Choroid plexus epithelial cell (primary cell): ENCODE results near the gene OXER1.

Source experiments
- DNase-seq: peaks from one replicate; pipeline ENCODE4 v3.0.0-alpha.2; 2010; ENCODE audit warnings: low read depth
- H3K4me3 ChIP-seq: 2 replicates; pipeline ENCODE4 v1.5.1; 2011; ENCODE audit warnings: low read depth, mild to moderate bottlenecking, control low read depth, low read length, moderate library complexity
- CTCF ChIP-seq: conservative IDR thresholded peaks from 2 replicates; pipeline ENCODE4 v1.5.1; 2011; ENCODE audit warnings: low read depth, mild to moderate bottlenecking, control low read depth, inconsistent platforms, low read length, moderate library complexity

The OXER1 gene

GRCh38 chr2:42788882-42789281, 24.9 kb upstream of the OXER1 start:
- no peak for TF ChIP-seq CTCF
- no peak overlapping the region for H3K4me3 ChIP-seq
- no peak for DNase-seq

- no peak for TF ChIP-seq CTCF
- no peak for DNase-seq
- no peak overlapping the region for H3K4me3 ChIP-seq
These were observed 24.5 kb upstream of the OXER1 start for GRCh38 chr2:42788478-42788793.

GRCh38 chr2:42787788-42788477, 24.0 kb upstream of the OXER1 start:
- no peak for TF ChIP-seq CTCF
- H3K4me3 ChIP-seq = no peak overlapping the region
- DNase-seq = no peak

- no peak for TF ChIP-seq CTCF
- no peak overlapping the region for H3K4me3 ChIP-seq
- no peak for DNase-seq
These were observed 23.5 kb upstream of the OXER1 start for GRCh38 chr2:42787424-42787787.

GRCh38 chr2:42786561-42787345, 22.8 kb upstream of the OXER1 start:
- DNase-seq = no peak
- no peak overlapping the region for H3K4me3 ChIP-seq
- no peak for TF ChIP-seq CTCF

- H3K4me3 ChIP-seq = no peak overlapping the region
- no peak for DNase-seq
- TF ChIP-seq CTCF = no peak
These were observed 20.4 kb upstream of the OXER1 start for GRCh38 chr2:42784204-42784880.
